Gastrocnemius medialis (tissue), 4 donors: Measurements from ENCODE around the gene TMEM42.

Source experiments
- CTCF ChIP-seq, 5 experiments: fragments of 450-650 bp in 3 of 5; fragments of 200-600 bp in 2 of 5; sonication (generic) in 2 of 5; IDR thresholded peaks in 4 of 5; conservative IDR thresholded peaks in 1 of 5; 1 replicate in 4 of 5; 2 replicates in 1 of 5; pipeline ENCODE4 v1.5.1; 2016 to 2019; ENCODE audit warnings: antibody characterized with exemption in 5 of 5, mild to moderate bottlenecking in 3 of 5, moderate library complexity in 3 of 5
- POLR2A ChIP-seq, 2 donors: fragments of 450-650 bp; IDR thresholded peaks; one replicate each; pipeline ENCODE4 v1.6.1; 2017; ENCODE audit warnings: antibody characterized with exemption in 2 of 2, mild to moderate bottlenecking in 2 of 2, moderate library complexity in 2 of 2

DNA sequence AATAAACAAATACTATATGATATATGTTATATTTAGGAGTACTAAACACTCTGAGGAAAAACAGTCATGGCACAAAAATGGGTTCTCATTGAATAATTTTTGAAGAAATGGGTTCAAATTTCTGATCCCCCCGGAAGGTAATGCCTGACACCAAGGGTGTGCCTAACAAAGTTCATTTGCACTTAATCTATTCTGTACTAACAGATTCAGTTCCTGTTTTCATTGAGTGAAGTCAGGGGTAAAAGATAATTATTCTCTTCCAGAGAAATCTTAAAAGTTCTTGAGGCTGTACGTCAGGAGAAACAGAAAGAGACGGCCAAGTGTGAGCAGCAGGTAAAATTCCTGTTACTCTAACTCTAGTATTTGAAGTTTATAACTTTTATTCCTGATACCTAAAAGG is 34.5 kb upstream of the TMEM42 start:
- TF ChIP-seq CTCF (IDR thresholded peaks at IDR 0.05 in 4 of 5, conservative IDR thresholded peaks at IDR 0.05 in 1 of 5) (no peak), POLR2A (IDR thresholded peaks at IDR 0.05) (no peak)
